Measurements from ENCODE around the gene PIGM.

- TF ChIP-seq CTCF (conservative IDR thresholded peaks at IDR 0.05) (no peak), ZFX (IDR thresholded peaks at IDR 0.05) (no peak)
Observed at GRCh38 chr1:160009081-160009480, 22.7 kb downstream of the PIGM start.

Data from C4-2B (cell line).